ENCODE data around the gene CHST8. TPM values are rescaled to one million over a fixed set of nuclear protein-coding genes. Genes with fewer than 3 reads are reported as not detected.

The CHST8 gene
- total RNA-seq, 1 donor from 2014 or later: not detected

GRCh38 chr19:33665776-33666595, 44.2 kb downstream of the CHST8 start:
- no peak for DNase-seq (ENCODE audit: low read depth)
- no peak for TF ChIP-seq CTCF (conservative IDR thresholded peaks at IDR 0.05; ENCODE audit: low read depth, low read length)
- H3K4me3 ChIP-seq (ENCODE audit: low read depth, low read length): no peak overlapping the region

GRCh38 chr19:33667141-33667650, 45.4 kb downstream of the CHST8 start:
- no peak overlapping the region for H3K4me3 ChIP-seq (ENCODE audit: low read depth, low read length)
- no peak for TF ChIP-seq CTCF (conservative IDR thresholded peaks at IDR 0.05; ENCODE audit: low read depth, low read length)
- no peak for DNase-seq (ENCODE audit: low read depth)

GRCh38 chr19:33667881-33668280, 46.1 kb downstream of the CHST8 start:
- TF ChIP-seq CTCF (conservative IDR thresholded peaks at IDR 0.05; ENCODE audit: low read depth, low read length): no peak
- no peak for DNase-seq (ENCODE audit: low read depth)
- H3K4me3 ChIP-seq (ENCODE audit: low read depth, low read length): no peak overlapping the region

- H3K4me3 ChIP-seq (ENCODE audit: low read depth, low read length): no peak overlapping the region
- DNase-seq (ENCODE audit: low read depth): no peak
- TF ChIP-seq CTCF (conservative IDR thresholded peaks at IDR 0.05; ENCODE audit: low read depth, low read length): no peak
Measured at GRCh38 chr19:33668968-33669367, 47.2 kb downstream of the CHST8 start.

GRCh38 chr19:33669376-33669775, 47.6 kb downstream of the CHST8 start:
- no peak for DNase-seq (ENCODE audit: low read depth)
- H3K4me3 ChIP-seq (ENCODE audit: low read depth, low read length): no peak overlapping the region
- TF ChIP-seq CTCF (conservative IDR thresholded peaks at IDR 0.05; ENCODE audit: low read depth, low read length): no peak

- H3K4me3 ChIP-seq (ENCODE audit: low read depth, low read length): no peak overlapping the region
- TF ChIP-seq CTCF (conservative IDR thresholded peaks at IDR 0.05; ENCODE audit: low read depth, low read length): no peak
- DNase-seq (ENCODE audit: low read depth): no peak
Measured at GRCh38 chr19:33670398-33670797, 48.6 kb downstream of the CHST8 start.

GRCh38 chr19:33671211-33671610, 49.5 kb downstream of the CHST8 start:
- no peak for DNase-seq (ENCODE audit: low read depth)
- no peak overlapping the region for H3K4me3 ChIP-seq (ENCODE audit: low read depth, low read length)
- no peak for TF ChIP-seq CTCF (conservative IDR thresholded peaks at IDR 0.05; ENCODE audit: low read depth, low read length)

Measured in epithelial cell of proximal tubule (primary cell).